Activated CD4-positive, alpha-beta T cell treated with anti-CD3 and anti-CD28 coated beads, Interleukin-2, amount 50 U/mL, for 16 hours (primary cell): ENCODE data around the gene FBXO38.
A peak's percentile ranks its signal among the peaks of the same experiment; 100 is the strongest.

Source experiments
- DNase-seq: peaks from one replicate; pipeline ENCODE4 v3.0.0-alpha.2; 2020

Gene FBXO38

DNA sequence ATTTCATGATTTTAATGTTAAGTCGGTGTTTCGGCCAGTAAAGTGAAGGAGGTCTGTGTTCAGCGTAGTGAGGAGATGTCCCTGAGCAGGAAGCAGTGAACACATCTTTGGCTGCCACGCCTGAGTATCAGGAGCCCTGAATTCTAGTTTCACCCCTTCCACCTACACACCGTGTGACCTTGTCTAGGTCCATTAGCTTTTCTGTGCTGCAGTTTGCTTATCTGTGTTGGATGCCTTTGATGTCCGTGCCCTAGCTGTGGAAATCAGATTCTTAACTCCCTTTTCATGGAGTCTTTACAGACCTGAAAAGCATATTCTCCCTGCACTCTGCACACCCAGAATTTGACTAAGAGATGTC lies 601 bp downstream of the FBXO38 start:
- no peak for DNase-seq

DNA sequence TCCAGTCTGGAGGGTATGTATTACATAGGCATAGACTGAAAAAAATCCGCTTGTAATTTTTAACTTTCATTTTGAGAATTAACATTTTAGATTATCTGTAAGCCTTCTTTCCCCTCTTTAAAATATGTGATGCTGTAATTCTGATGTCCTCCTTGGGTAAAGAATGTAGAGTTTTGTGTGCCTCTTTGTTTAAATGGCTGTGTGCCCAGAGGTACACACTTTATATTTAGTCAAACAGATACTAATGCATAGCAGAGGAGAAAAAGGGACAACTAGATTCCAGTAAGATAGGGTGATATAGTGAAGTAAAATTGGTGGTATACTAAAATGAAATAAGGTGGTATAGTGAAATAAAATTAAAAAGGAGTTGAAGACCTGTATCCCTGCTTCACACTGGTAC lies 1.3 kb downstream of the FBXO38 start:
- no peak for DNase-seq

- DNase-seq, result no peak
Observed at GRCh38 chr5:148386041-148386440, 2.3 kb downstream of the FBXO38 start.

- no peak for DNase-seq
Observed at GRCh38 chr5:148387325-148387724, 3.6 kb downstream of the FBXO38 start.

GRCh38 chr5:148388696-148389095 lies 4.9 kb downstream of the FBXO38 start:
- peak; percentile 72 for DNase-seq

GRCh38 chr5:148390914-148391313 lies 7.2 kb downstream of the FBXO38 start:
- no peak for DNase-seq

DNA sequence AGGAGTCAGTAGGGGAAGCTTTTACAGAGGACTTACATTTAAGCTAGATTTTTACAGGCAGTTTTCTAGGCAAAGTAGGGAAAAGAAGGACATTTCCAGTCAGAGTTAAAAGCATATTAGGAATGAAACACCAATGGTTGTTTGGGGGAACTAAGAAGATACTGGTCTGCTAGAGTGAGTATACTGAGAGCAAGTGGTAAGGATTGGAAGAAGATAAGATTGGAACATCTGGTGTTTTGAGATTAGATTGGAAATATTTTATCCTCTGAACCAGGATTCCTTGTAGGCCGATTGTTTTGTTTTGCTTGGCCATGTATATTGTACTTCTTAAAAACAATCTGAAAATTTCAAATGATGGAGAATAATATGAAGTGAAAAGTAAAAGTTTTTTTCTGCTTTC lies 7.7 kb downstream of the FBXO38 start:
- DNase-seq, result no peak

DNA sequence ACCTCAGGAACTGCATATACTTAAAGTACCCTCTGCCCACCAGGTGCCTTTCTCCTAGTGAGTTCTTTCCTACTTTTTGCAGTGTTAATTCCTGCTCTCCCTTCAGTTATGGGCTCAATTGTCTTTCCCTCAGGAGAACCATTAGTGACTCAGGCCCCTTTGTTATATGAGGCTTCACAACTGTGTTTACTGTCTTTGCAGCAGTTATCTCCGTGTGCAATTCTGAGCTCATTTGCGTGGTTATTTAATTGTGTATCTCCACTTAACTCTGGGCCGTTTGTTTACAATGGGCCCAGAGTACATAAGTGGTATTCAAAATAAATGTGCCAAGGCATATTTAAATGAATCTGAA lies 9.6 kb downstream of the FBXO38 start:
- DNase-seq, result no peak

DNA sequence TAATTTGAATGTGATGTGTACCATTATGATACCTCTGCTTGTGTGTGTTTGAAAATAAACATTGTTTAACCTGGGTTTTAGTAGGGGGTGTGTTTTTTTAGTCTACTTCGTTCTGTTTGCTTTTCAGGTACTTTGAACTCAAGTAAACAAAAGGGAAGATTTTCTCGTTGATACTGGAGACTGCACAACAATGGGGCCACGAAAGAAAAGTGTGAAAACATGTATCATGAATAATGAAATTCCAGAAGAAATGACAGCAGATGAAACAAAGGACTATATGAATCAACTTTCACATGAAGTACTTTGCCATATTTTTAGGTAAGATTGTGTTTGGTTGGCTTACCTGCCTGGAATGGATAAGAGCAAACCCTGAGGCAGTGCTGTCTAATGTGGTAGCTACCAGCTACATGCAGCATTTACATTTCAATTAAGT lies 10.8 kb downstream of the FBXO38 start:
- no peak for DNase-seq

- DNase-seq, result no peak
Observed at GRCh38 chr5:148395031-148395430, 11.3 kb downstream of the FBXO38 start.

DNA sequence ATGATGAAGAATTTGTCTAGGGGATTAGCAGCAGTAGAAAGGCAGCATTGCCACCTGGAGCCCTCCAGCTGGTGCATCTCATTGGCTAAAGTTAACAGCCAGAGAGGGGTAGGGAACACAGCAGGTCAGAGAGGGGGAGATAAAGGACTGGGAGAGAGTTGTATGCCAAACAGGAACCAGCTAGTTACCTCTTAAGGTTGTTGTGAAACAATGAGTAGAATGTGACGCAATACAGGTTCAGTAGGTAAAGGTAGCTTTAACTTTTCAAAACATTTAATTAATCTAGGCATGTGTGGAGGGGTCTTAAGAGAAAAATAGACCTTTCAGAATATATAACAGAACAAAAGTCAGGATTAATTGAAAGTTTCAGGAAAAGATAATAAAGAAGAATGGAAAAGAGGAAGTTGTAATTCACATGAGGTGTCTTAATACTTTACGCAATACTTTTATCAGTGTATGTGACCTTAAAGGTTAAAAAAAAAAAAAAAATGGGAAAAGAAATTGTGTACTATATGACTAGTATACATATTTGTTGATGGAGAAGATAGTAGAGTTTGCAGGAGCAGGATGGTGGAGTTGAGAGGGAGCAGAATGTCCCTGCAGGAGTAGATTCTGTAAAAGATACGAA lies 14.3 kb downstream of the FBXO38 start:
- no peak for DNase-seq

GRCh38 chr5:148398698-148399121 lies 15.0 kb downstream of the FBXO38 start:
- DNase-seq, result no peak

DNA sequence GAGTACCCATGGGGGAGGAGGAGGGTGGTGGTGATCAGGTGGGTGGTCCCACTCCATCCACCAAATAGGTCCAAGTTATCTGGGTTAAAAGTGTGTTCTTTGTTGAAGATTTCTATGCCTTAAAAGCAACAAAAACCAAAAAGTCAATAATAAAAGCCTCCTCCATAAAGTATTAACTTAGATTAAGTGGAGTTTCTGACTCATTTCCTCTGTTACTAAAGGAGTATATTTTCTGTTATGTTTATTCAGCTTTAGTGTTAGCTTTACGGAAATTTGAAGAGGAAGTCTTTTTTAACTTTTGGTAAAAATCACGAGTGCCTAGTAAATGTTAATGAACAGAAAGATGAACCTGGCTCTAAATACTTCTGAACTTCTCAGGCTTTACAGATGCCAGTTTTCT lies 17.8 kb downstream of the FBXO38 start:
- no peak for DNase-seq

GRCh38 chr5:148403344-148403743 lies 19.6 kb downstream of the FBXO38 start:
- no peak for DNase-seq

DNA sequence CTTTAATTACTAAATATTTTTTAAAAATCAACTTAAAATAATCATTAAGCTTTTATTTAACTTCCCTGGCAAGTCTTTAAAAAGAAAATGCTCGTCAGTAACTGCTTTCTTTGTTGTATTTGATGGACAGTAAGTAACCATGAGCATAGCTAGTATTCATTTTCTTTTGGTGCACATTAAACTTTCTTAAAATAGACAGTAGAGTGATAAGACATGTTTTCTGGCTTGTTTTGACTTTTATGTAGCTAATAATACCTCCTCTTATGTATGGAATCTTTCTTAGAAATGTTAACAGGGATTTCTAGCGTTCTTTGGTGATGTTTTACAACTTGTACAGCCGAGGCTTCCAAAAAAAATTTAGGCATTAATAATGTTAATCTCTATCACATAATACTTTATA lies 22.6 kb downstream of the FBXO38 start:
- no peak for DNase-seq

GRCh38 chr5:148408092-148408491 lies 24.3 kb downstream of the FBXO38 start:
- peak; percentile 44 for DNase-seq

DNA sequence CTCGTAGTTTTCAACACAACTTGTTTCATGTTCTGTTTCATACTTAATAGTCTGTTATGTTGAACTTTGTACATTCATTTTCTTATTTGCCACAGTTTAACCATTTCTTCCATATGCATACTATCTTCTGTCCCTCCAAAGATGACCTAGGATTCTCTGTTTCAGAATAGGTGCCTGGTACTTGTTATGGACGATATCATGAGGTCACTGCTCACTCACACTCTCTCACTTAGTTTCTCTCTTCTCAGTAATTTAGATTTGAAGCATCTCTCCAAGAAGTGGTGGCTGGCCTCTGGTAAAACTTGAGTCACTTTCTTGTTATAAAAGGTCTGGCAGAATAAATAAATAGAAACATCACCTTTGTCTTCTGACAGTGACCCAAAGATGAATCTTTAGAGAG lies 28.4 kb downstream of the FBXO38 start:
- no peak for DNase-seq

DNA sequence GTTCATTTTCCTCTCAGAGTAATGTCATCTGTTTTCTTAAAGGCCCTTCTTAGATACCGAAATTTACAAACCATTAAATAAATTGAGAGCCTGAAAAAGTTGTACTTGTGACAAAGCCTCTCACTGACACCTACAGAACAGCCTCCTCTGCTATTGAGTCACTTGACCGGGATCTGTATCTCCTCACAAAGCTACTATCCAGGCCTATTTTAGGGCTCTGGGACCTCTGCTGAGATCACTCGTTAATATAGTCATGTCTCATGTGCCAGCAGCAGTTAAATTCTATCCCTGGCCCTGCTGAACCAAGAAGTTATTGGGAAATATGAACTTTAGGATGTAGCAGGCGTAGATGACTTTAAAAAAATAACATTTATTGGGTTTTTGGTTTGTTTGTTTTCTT lies 31.1 kb downstream of the FBXO38 start:
- DNase-seq, result no peak

- no peak for DNase-seq
Observed at GRCh38 chr5:148416416-148416815, 32.7 kb downstream of the FBXO38 start.

DNA sequence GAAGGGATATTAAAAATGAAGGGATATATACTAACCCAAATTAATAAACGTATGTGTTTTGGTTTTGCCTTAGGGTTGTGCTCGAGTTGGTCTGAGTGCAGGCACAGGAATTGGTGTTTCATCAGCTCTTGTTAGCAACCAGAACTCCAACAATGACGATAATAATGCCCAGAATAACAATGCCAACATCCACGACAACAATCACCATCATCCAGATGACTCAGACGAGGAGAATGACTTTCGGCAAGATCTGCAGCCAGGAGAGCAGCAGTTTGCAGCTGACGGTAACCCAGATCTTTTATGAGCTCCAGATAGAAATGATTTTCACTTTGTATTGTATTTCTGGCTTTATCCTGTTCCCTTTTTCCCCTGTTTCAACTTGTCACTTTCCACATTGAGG lies 33.2 kb downstream of the FBXO38 start:
- no peak for DNase-seq

- DNase-seq, result no peak
Observed at GRCh38 chr5:148418511-148418910, 34.8 kb downstream of the FBXO38 start.

- DNase-seq, result no peak
Observed at GRCh38 chr5:148421661-148422060, 37.9 kb downstream of the FBXO38 start.

DNA sequence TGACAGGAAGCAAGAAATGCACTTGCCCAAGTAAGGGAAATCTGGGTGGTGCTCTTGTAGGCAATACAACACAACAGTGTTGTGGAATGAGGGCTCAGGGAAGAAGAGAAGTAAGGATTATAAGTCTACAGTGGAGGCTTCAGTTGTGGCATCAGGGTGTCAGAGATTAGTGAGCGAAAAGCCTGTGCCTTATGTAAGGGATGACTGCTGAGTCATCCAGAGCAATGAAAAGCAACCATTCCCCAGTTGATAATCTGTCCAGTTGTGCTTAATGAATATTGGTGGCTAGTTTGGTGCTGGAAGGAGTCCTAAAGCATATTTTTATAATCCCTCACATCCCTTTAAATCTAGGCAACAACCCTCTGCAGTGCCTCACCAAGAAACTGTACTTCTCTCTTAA lies 42.0 kb downstream of the FBXO38 start:
- DNase-seq, result no peak

- no peak for DNase-seq
Observed at GRCh38 chr5:148426514-148426913, 42.8 kb downstream of the FBXO38 start.

- DNase-seq, result no peak
Observed at GRCh38 chr5:148427370-148428042, 43.7 kb downstream of the FBXO38 start.
